Trophoblast cell (in vitro differentiated cells and primary cell): Measurements from ENCODE around the gene NSG2.

Source experiments
- DNase-seq, 2 donors: peaks; one replicate each; pipeline ENCODE4 v3.0.0-alpha.2; 2016
- H2AFZ ChIP-seq: 2 replicates; pipeline ENCODE4 v1.6.1; 2013; ENCODE audit warnings: low read length, moderate library complexity, mild to moderate bottlenecking; ENCODE audit not compliant: insufficient read depth, poor library complexity
- H2AK5ac ChIP-seq: 2 replicates; pipeline ENCODE4 v1.6.1; 2013; ENCODE audit warnings: mild to moderate bottlenecking, low read length
- H2BK120ac ChIP-seq: 2 replicates; pipeline ENCODE4 v1.6.1; 2013; ENCODE audit warnings: low read length, mild to moderate bottlenecking, moderate library complexity; ENCODE audit not compliant: insufficient read depth, poor library complexity
- H2BK12ac ChIP-seq: 2 replicates; pipeline ENCODE4 v1.6.1; 2013; ENCODE audit warnings: mild to moderate bottlenecking, low read length, moderate library complexity
- H2BK5ac ChIP-seq: 2 replicates; pipeline ENCODE4 v1.6.1; 2013; ENCODE audit warnings: low read length, low read depth, moderate library complexity, mild to moderate bottlenecking; ENCODE audit not compliant: poor library complexity
- H3K14ac ChIP-seq: 2 replicates; pipeline ENCODE4 v1.6.1; 2013; ENCODE audit warnings: mild to moderate bottlenecking, low read length
- H3K18ac ChIP-seq: 2 replicates; pipeline ENCODE4 v1.6.1; 2013; ENCODE audit warnings: mild to moderate bottlenecking, low read length
- H3K23ac ChIP-seq: 2 replicates; pipeline ENCODE4 v1.6.1; 2013; ENCODE audit warnings: low read length
- H3K27ac ChIP-seq: 2 replicates; pipeline ENCODE4 v1.5.1; 2013; ENCODE audit warnings: low read depth, mild to moderate bottlenecking, inconsistent platforms, low read length, moderate library complexity
- H3K27me3 ChIP-seq: 2 replicates; pipeline ENCODE4 v1.6.1; 2013; ENCODE audit warnings: inconsistent platforms, mild to moderate bottlenecking, low read length, moderate library complexity; ENCODE audit not compliant: insufficient read depth
- H3K36me3 ChIP-seq, 2 experiments: 1 replicate in 1 of 2; 2 replicates in 1 of 2; pipeline ENCODE4 v1.6.1; 2013; ENCODE audit warnings: low read length in 2 of 2, mild to moderate bottlenecking in 2 of 2, moderate library complexity in 1 of 2; ENCODE audit not compliant: insufficient read depth in 2 of 2, control insufficient read depth in 1 of 2
- H3K4ac ChIP-seq: 2 replicates; pipeline ENCODE4 v1.6.1; 2013; ENCODE audit warnings: low read depth, mild to moderate bottlenecking, low read length, moderate library complexity
- H3K4me1 ChIP-seq, 2 experiments: 1 replicate in 1 of 2; 2 replicates in 1 of 2; pipeline ENCODE4 v1.6.1; 2013; ENCODE audit warnings: low read length in 2 of 2, mild to moderate bottlenecking in 2 of 2, moderate library complexity in 1 of 2; ENCODE audit not compliant: insufficient read depth in 2 of 2, control insufficient read depth in 1 of 2
- H3K4me2 ChIP-seq: 2 replicates; pipeline ENCODE4 v1.6.1; 2013; ENCODE audit warnings: inconsistent platforms, mild to moderate bottlenecking, low read length, moderate library complexity
- H3K4me3 ChIP-seq: 2 replicates; pipeline ENCODE4 v1.5.1; 2013; ENCODE audit warnings: mild to moderate bottlenecking, low read depth, low read length, inconsistent platforms
- H3K79me1 ChIP-seq: one replicate; pipeline ENCODE4 v1.6.1; 2013; ENCODE audit warnings: low read length
- H3K79me2 ChIP-seq: 2 replicates; pipeline ENCODE4 v1.6.1; 2013; ENCODE audit warnings: low read length, mild to moderate bottlenecking; ENCODE audit not compliant: control insufficient read depth, insufficient read depth, poor library complexity
- H3K9ac ChIP-seq: 2 replicates; pipeline ENCODE4 v1.6.1; 2013; ENCODE audit warnings: mild to moderate bottlenecking, low read length
- H3K9me3 ChIP-seq: 2 replicates; pipeline ENCODE4 v1.6.1; 2013; ENCODE audit warnings: low read depth, mild to moderate bottlenecking, control low read depth, inconsistent platforms, low read length; ENCODE audit not compliant: insufficient read depth
- H4K12ac ChIP-seq: 2 replicates; pipeline ENCODE4 v1.6.1; 2013; ENCODE audit warnings: low read depth, mild to moderate bottlenecking, low read length, moderate library complexity
- H4K8ac ChIP-seq: 2 replicates; pipeline ENCODE4 v1.6.1; 2013; ENCODE audit warnings: low read depth, mild to moderate bottlenecking, low read length, moderate library complexity
- H4K91ac ChIP-seq: one replicate; pipeline ENCODE4 v1.6.1; 2013; ENCODE audit warnings: low read depth, mild to moderate bottlenecking, low read length, moderate library complexity
- WGBS: extraction: QIAGEN DNeasy Blood & Tissue Kit; methylation state at CpG from one replicate; pipeline ENCODE4 v1.1.7; 2013; ENCODE audit warnings: missing lambda C conversion rate; ENCODE audit not compliant: insufficient read length, insufficient coverage; ENCODE audit errors: extremely low coverage; 5-methylcytosine and 5-hydroxymethylcytosine counted together

The NSG2 gene

DNA sequence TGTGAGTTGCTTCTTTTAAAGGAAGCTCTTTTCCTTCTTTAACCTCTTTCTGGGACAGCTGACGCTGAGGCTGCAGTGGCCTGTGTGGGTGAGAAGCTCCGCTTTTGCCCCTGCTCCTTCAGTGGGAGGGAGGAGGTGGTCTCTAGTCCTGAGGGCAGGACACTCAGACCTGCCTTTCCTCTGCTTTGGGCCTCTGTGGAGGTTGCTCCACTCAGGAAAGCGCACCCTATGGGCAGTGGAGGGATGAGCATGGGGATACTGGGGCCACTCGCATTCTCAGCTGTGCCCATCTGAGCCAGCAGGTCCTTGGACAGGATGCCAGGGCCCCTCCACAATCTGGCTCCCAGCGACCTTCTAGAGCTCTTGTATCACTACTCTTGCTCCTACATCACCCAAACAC lies 111.5 kb downstream of the NSG2 start:
- Histone ChIP-seq H3K4ac (no peak overlapping the region), H3K4me2 (no peak overlapping the region), H3K9me3 (peaks cover 2% of the 10 kb centered on the region), H2AK5ac (peak overlapping the region; percentile 41), H3K79me1 (no peaks in the 10 kb centered on the region), H3K9ac (no peak overlapping the region), H3K4me3 (no peak overlapping the region), H4K12ac (no peak overlapping the region), H2BK120ac (no peak overlapping the region), H4K91ac (no peak overlapping the region), H3K18ac (no peak overlapping the region), H4K8ac (no peak overlapping the region), H3K79me2 (no peaks in the 10 kb centered on the region), H3K36me3 (no peaks in the 10 kb centered on the region), H3K27ac (no peak overlapping the region), H2BK12ac (no peak overlapping the region), H3K23ac (no peak overlapping the region), H3K27me3 (no peaks in the 10 kb centered on the region), H3K14ac (no peak overlapping the region), H2AFZ (no peak overlapping the region), H3K4me1 (peaks cover 3% of the 10 kb centered on the region in 2 experiments), H2BK5ac (no peak overlapping the region)
- no CpG with 5 or more reads among the region's 5 CpGs for WGBS
- no peak for DNase-seq
